PC-9 (cell line): ENCODE results near the gene CAMTA1. TPM values are rescaled to one million over a fixed set of nuclear protein-coding genes. Genes with fewer than 3 reads are reported as not detected.

Experiments
- BruUV-seq: library from RNA; stranded (reverse); fragments of 400-500 nt; replicated peaks from 2 replicates; lab custom pipeline; 2021; lab: Mats Ljungman, UMichigan
- CTCF ChIA-PET: fragments of 300-600 bp; sonication (Branson Sonifier 250); formaldehyde crosslinking; loops from one replicate; lab custom pipeline; 2022; ENCODE audit warnings: antibody characterized with exemption; lab: Charles Lee
- POLR2A ChIA-PET: fragments of 300-600 bp; sonication (Branson Sonifier 250); formaldehyde crosslinking; loops from one replicate; lab custom pipeline; 2022; ENCODE audit warnings: antibody characterized with exemption; ENCODE audit not compliant: unreplicated experiment; lab: Charles Lee
- DNase-seq, 2 experiments: peaks; one replicate each; pipeline versions ENCODE4 v3.0.0 to v3.0.0-alpha.2; 2015 to 2022; ENCODE audit warnings: mixed read lengths in 1 of 2
- H2AFZ ChIP-seq: fragments of 200-600 bp; sonication (generic); 2 replicates; pipeline ENCODE4 v1.8.1; 2017; ENCODE audit warnings: antibody characterized with exemption
- H3F3A ChIP-seq: fragments of 200-600 bp; sonication (generic); 2 replicates; pipeline ENCODE4 v1.8.1; 2017; ENCODE audit warnings: antibody characterized with exemption, mild to moderate bottlenecking, low read depth; ENCODE audit not compliant: insufficient read depth
- H3K27ac ChIP-seq: fragments of 200-600 bp; sonication (generic); 2 replicates; pipeline ENCODE4 v1.6.1; 2016; ENCODE audit warnings: mixed run types
- H3K27me3 ChIP-seq: fragments of 200-600 bp; sonication (generic); 2 replicates; pipeline ENCODE4 v1.6.1; 2016; ENCODE audit warnings: low read depth, mixed run types; ENCODE audit not compliant: insufficient read depth
- H3K36me3 ChIP-seq: fragments of 200-600 bp; sonication (generic); 2 replicates; pipeline ENCODE4 v1.6.1; 2016; ENCODE audit warnings: low read depth, mixed run types
- H3K4me1 ChIP-seq: fragments of 200-600 bp; sonication (generic); replicated peaks from 2 replicates; pipeline ENCODE4 v1.6.1; 2016; ENCODE audit warnings: mixed run types; ENCODE audit not compliant: insufficient read depth
- H3K4me2 ChIP-seq: fragments of 200-600 bp; sonication (generic); 2 replicates; pipeline ENCODE4 v1.6.1; 2017; ENCODE audit warnings: mixed run types
- H3K4me3 ChIP-seq: fragments of 200-600 bp; sonication (generic); 2 replicates; pipeline ENCODE4 v1.6.1; 2016; ENCODE audit warnings: mixed run types
- H3K79me2 ChIP-seq: fragments of 200-600 bp; sonication (generic); 2 replicates; pipeline ENCODE4 v1.6.1; 2017; ENCODE audit warnings: low read depth, mixed run types
- H3K9me2 ChIP-seq: fragments of 200-600 bp; sonication (generic); 2 replicates; pipeline ENCODE4 v1.8.1; 2017; ENCODE audit warnings: mild to moderate bottlenecking; ENCODE audit not compliant: insufficient read depth
- H3K9me3 ChIP-seq: fragments of 200-600 bp; sonication (generic); 2 replicates; pipeline ENCODE4 v1.8.1; 2016; ENCODE audit warnings: low read depth; ENCODE audit not compliant: insufficient read depth
- H4K20me1 ChIP-seq: fragments of 200-600 bp; sonication (generic); 2 replicates; pipeline ENCODE4 v1.8.1; 2017; ENCODE audit not compliant: insufficient read depth
- CTCF ChIP-seq: fragments of 200-600 bp; sonication (generic); conservative IDR thresholded peaks from 2 replicates; pipeline ENCODE4 v1.6.1; 2017; ENCODE audit warnings: mixed run types, antibody characterized with exemption, mild to moderate bottlenecking, moderate library complexity
- EZH2 ChIP-seq: fragments of 200-600 bp; sonication (generic); IDR thresholded peaks from 2 replicates; pipeline ENCODE4 v1.8.0; 2017; ENCODE audit warnings: antibody characterized with exemption, low read depth
- intact Hi-C: fragments of 100-400 bp; cut with micrococcal nuclease; formaldehyde crosslinking; loops from one replicate; pipeline ENCODE4 v1.10.0; 2022; ENCODE audit not compliant: unreplicated experiment
- total RNA-seq: library from RNA; stranded (reverse); gene quantifications from 2 replicates; pipeline ENCODE4 v1.2.3, GENCODE V29; 2021

CAMTA1 gene
- total RNA-seq, 1 experiment from 2014 or later = 72.3 TPM

- ChIA-PET CTCF (no interaction called here), POLR2A (no interaction called here)
Measured at GRCh38 chr1:7036386-7036785, 251.1 kb downstream of the CAMTA1 start.

GRCh38 chr1:7039590-7040220 lies 254.5 kb downstream of the CAMTA1 start:
- Histone ChIP-seq H3K27me3 (peaks cover 56% of the 10 kb centered on the region), H3K4me2 (no peak overlapping the region), H3K27ac (no peak overlapping the region), H3K9me2 (no peaks in the 10 kb centered on the region), H3K4me3 (no peak overlapping the region), H3K36me3 (no peaks in the 10 kb centered on the region), H3F3A (no peaks in the 10 kb centered on the region), H3K79me2 (no peaks in the 10 kb centered on the region), H2AFZ (no peak overlapping the region), H4K20me1 (no peaks in the 10 kb centered on the region), H3K4me1 (no peaks in the 10 kb centered on the region), H3K9me3 (no peaks in the 10 kb centered on the region)
- ChIA-PET POLR2A (no interaction called here), CTCF (interaction anchor here (0.5 kb wide), 1 partner anchor 600 kb away, joined by 9 read pairs; no protein-coding TSS in a partner anchor)
- no peak for TF ChIP-seq EZH2
- no peak for TF ChIP-seq CTCF
- no TSS peak for BruUV-seq
- no peak for DNase-seq
- intact Hi-C loops = loop anchor here (10.0 kb wide), 1 partner anchor 245 kb away; no protein-coding TSS in a partner anchor

More at GRCh38 chr1:7036386-7036785, 251.1 kb downstream of the CAMTA1 start:
- H2AFZ ChIP-seq = no peak overlapping the region
- no peaks in the 10 kb centered on the region for H3K4me1 ChIP-seq
- no peak overlapping the region for H3K4me3 ChIP-seq
- no peak for TF ChIP-seq EZH2
- no peak for TF ChIP-seq CTCF
- intact Hi-C loops = no loop called here
- no peaks in the 10 kb centered on the region for H3F3A ChIP-seq
- H3K27me3 ChIP-seq = peaks cover 54% of the 10 kb centered on the region
- no peak for DNase-seq
- no peak overlapping the region for H3K4me2 ChIP-seq
- H3K79me2 ChIP-seq = no peaks in the 10 kb centered on the region
- no TSS peak for BruUV-seq
- no peak overlapping the region for H3K27ac ChIP-seq
- H3K9me3 ChIP-seq = no peaks in the 10 kb centered on the region
- H4K20me1 ChIP-seq = no peaks in the 10 kb centered on the region
- no peaks in the 10 kb centered on the region for H3K9me2 ChIP-seq
- no peaks in the 10 kb centered on the region for H3K36me3 ChIP-seq

GRCh38 chr1:7040969-7041695 lies 255.9 kb downstream of the CAMTA1 start:
- ChIA-PET POLR2A (interaction anchor here (0.6 kb wide), 1 partner anchor 673 kb away, joined by 5 read pairs; no protein-coding TSS in a partner anchor), CTCF (interaction anchor here (0.7 kb wide), 1 partner anchor 312 kb away, joined by 8 read pairs; no protein-coding TSS in a partner anchor)
- no peak overlapping the region for H2AFZ ChIP-seq
- BruUV-seq = no TSS peak
- H3K36me3 ChIP-seq = no peaks in the 10 kb centered on the region
- H3K9me3 ChIP-seq = no peaks in the 10 kb centered on the region
- H3K27ac ChIP-seq = no peak overlapping the region
- H3K79me2 ChIP-seq = no peaks in the 10 kb centered on the region
- H3K27me3 ChIP-seq = peaks cover 46% of the 10 kb centered on the region
- no peak for DNase-seq
- H3K4me1 ChIP-seq = no peaks in the 10 kb centered on the region
- no peak overlapping the region for H3K4me3 ChIP-seq
- intact Hi-C loops = loop anchor here (10.0 kb wide), 1 partner anchor 246 kb away; no protein-coding TSS in a partner anchor
- no peaks in the 10 kb centered on the region for H3K9me2 ChIP-seq
- no peaks in the 10 kb centered on the region for H3F3A ChIP-seq
- H3K4me2 ChIP-seq = no peak overlapping the region
- H4K20me1 ChIP-seq = no peaks in the 10 kb centered on the region
- TF ChIP-seq CTCF = no peak
- no peak for TF ChIP-seq EZH2
